Loucy (cell line): Measurements from ENCODE around the gene B3GNT4.
"Not testable (repeated sequence)": the region's sequence is repeated elsewhere in the genome, so short reads cannot be mapped to it uniquely, and the experiment has no call there.

Experiments used
- H2AFZ ChIP-seq: fragments of 200-600 bp; sonication (generic); 2 replicates; pipeline ENCODE4 v1.6.0; 2016; ENCODE audit warnings: antibody characterized with exemption, mild to moderate bottlenecking, low read length, moderate library complexity
- H3F3A ChIP-seq: fragments of 200-600 bp; 2 replicates; pipeline ENCODE4 v1.6.0; 2016; ENCODE audit warnings: antibody characterized with exemption, low read depth, mild to moderate bottlenecking
- H3K27me3 ChIP-seq: fragments of 200-600 bp; sonication (generic); 2 replicates; pipeline ENCODE4 v1.6.1; 2014; ENCODE audit warnings: low read length, mild to moderate bottlenecking; ENCODE audit not compliant: insufficient read depth, poor library complexity, severe bottlenecking
- H3K36me3 ChIP-seq: fragments of 200-600 bp; sonication (generic); 2 replicates; pipeline ENCODE4 v1.6.1; 2016; ENCODE audit warnings: low read length; ENCODE audit not compliant: insufficient read depth
- H3K4me1 ChIP-seq: fragments of 200-600 bp; sonication (generic); 2 replicates; pipeline ENCODE4 v1.5.1; 2014; ENCODE audit warnings: low read length, mild to moderate bottlenecking; ENCODE audit not compliant: insufficient read depth, poor library complexity, severe bottlenecking
- H3K4me2 ChIP-seq: fragments of 200-600 bp; sonication (generic); 2 replicates; pipeline ENCODE4 v1.6.0; 2014; ENCODE audit warnings: antibody characterized with exemption, low read length, low read depth, mild to moderate bottlenecking; ENCODE audit not compliant: poor library complexity, severe bottlenecking
- H3K4me3 ChIP-seq: fragments of 200-600 bp; sonication (generic); 2 replicates; pipeline ENCODE4 v1.5.1; 2014; ENCODE audit warnings: low read length, mild to moderate bottlenecking, mixed read lengths; ENCODE audit not compliant: poor library complexity, severe bottlenecking
- H3K79me2 ChIP-seq: fragments of 200-600 bp; sonication (generic); 2 replicates; pipeline ENCODE4 v1.6.1; 2014; ENCODE audit warnings: low read length; ENCODE audit not compliant: insufficient read depth
- H3K9ac ChIP-seq: fragments of 200-600 bp; sonication (generic); 2 replicates; pipeline ENCODE4 v1.6.0; 2014; ENCODE audit warnings: mild to moderate bottlenecking, low read depth, low read length, moderate library complexity; ENCODE audit not compliant: poor library complexity, severe bottlenecking
- H3K9me2 ChIP-seq: fragments of 200-600 bp; sonication (generic); replicated peaks from 2 replicates; pipeline ENCODE4 v1.6.1; 2016; ENCODE audit warnings: low read depth, low read length, mixed read lengths
- H3K9me3 ChIP-seq: fragments of 200-600 bp; sonication (generic); 2 replicates; pipeline ENCODE4 v1.6.1; 2014; ENCODE audit warnings: mild to moderate bottlenecking, antibody characterized with exemption, low read length, low read depth; ENCODE audit not compliant: insufficient read depth
- H4K20me1 ChIP-seq: fragments of 200-600 bp; sonication (generic); 2 replicates; pipeline ENCODE4 v1.6.0; 2014; ENCODE audit warnings: antibody characterized with exemption, low read length, mild to moderate bottlenecking; ENCODE audit not compliant: insufficient read depth, poor library complexity, severe bottlenecking
- CTCF ChIP-seq: fragments of 200-600 bp; sonication (generic); conservative IDR thresholded peaks from 2 replicates; pipeline ENCODE4 v1.5.1; 2014; ENCODE audit warnings: mild to moderate bottlenecking, antibody characterized with exemption, low read length
- EZH2phosphoT487 ChIP-seq: fragments of 200-600 bp; IDR thresholded peaks from 2 replicates; pipeline ENCODE4 v1.6.1; 2018; ENCODE audit warnings: antibody characterized with exemption, mild to moderate bottlenecking, moderate library complexity, borderline replicate concordance

B3GNT4 gene

GRCh38 chr12:122174155-122174845, 29.2 kb upstream of the B3GNT4 start, which contains the start of gene IL31:
Gene IL31, minus strand, starts transcription at chr12:122174221. Its CDS starts 49 bp downstream, at chr12:122174172.
- H3K36me3 ChIP-seq = no peaks in the 10 kb centered on the region
- H3K27me3 ChIP-seq = no peaks in the 10 kb centered on the region
- no peaks in the 10 kb centered on the region for H3F3A ChIP-seq
- H3K9me3 ChIP-seq = no peaks in the 10 kb centered on the region
- H3K9me2 ChIP-seq = no peaks in the 10 kb centered on the region
- H3K4me1 ChIP-seq = no peaks in the 10 kb centered on the region
- H4K20me1 ChIP-seq = no peaks in the 10 kb centered on the region
- H3K4me3 ChIP-seq = no peak within 1 kb of the TSS
- no peak within 1 kb of the TSS for H3K4me2 ChIP-seq
- no peaks in the 10 kb centered on the region for H3K79me2 ChIP-seq
- no peak within 1 kb of the TSS for H2AFZ ChIP-seq
- TF ChIP-seq EZH2phosphoT487 (no peak), CTCF (no peak)
- no peak within 1 kb of the TSS for H3K9ac ChIP-seq

GRCh38 chr12:122176473-122176872, 27.0 kb upstream of the B3GNT4 start:
- H3K9me3 ChIP-seq, H3K36me3 ChIP-seq, H2AFZ ChIP-seq, H3K4me1 ChIP-seq, H3K9me2 ChIP-seq, H3K4me2 ChIP-seq, H3K27me3 ChIP-seq, H3F3A ChIP-seq, H3K9ac ChIP-seq, H3K4me3 ChIP-seq, H4K20me1 ChIP-seq, H3K79me2 ChIP-seq: not testable (repeated sequence)

- Histone ChIP-seq H3K9ac (no peak within 1 kb of the TSS), H4K20me1 (no peaks in the 10 kb centered on the region), H3K27me3 (no peaks in the 10 kb centered on the region), H3K4me2 (peak within 1 kb of the TSS; percentile 52), H3K9me2 (no peaks in the 10 kb centered on the region), H3K36me3 (no peaks in the 10 kb centered on the region), H3F3A (no peaks in the 10 kb centered on the region), H3K4me3 (peak within 1 kb of the TSS; percentile 61), H3K9me3 (no peaks in the 10 kb centered on the region), H2AFZ (peak within 1 kb of the TSS; percentile 47), H3K79me2 (no peaks in the 10 kb centered on the region), H3K4me1 (no peaks in the 10 kb centered on the region)
- TF ChIP-seq EZH2phosphoT487 (no peak), CTCF (no peak)
These were observed 20.5 kb upstream of the B3GNT4 start, which contains the start of gene LRRC43 for GRCh38 chr12:122182887-122183587. Gene LRRC43, plus strand, starts transcription at chr12:122183123. Its CDS starts 22 bp downstream, at chr12:122183145.
